GM12872 (cell line): Measurements from ENCODE around the gene CCNYL1.

Experiments used
- CTCF ChIP-seq: IDR thresholded peaks from 3 replicates; pipeline ENCODE4 v1.5.1; 2011; ENCODE audit warnings: low read depth, mild to moderate bottlenecking, low read length, moderate library complexity; ENCODE audit not compliant: insufficient read depth

Gene CCNYL1

GRCh38 chr2:207760453-207760852 is 49.0 kb downstream of the CCNYL1 start:
- no peak for TF ChIP-seq CTCF

DNA sequence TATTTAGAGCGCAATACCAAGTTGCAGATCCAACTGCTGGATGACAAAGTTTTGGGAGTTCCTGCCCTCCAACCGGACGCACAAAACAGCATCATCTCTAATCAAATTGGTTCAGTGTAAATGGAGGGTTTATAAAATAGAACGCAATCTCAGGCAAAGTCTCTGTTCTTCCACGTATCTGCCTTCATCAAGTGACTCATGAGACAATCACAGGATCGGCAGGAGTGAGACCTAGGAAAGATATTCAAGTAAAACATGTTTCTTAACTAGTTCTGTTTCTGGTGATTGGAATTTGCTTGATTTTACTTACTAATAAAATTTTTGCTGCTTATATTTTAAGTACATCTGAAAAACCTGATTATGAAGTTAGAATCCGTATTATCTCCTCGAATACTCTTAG is 50.7 kb downstream of the CCNYL1 start:
- no peak for TF ChIP-seq CTCF

- TF ChIP-seq CTCF = no peak
Observed at GRCh38 chr2:207763303-207763917, 52.0 kb downstream of the CCNYL1 start.

DNA sequence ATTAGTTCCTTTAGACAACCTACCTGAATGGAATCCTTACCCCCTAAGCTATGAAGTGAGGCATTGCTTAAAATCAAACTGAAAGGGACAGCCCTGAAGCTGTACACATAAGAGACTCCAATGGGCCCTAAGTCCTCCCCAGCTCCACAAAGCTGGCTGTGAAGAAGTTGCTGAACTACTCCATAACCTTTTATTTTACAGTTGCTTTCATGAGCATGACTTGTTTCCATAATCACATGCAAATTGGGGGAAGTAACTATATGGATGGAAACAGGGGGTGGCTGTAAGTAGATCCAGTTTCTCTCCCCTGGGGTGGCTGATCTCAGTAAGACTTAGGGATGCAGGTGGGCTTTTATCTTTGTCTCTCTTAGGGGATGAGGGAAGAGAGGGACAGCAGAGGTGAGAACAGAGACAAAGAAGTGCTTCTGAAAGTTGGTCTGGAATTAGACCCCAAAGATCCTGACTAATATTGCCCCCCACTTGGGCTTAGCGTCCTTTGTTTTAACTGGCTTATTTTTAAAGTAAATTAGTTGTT is 52.7 kb downstream of the CCNYL1 start:
- TF ChIP-seq CTCF = no peak

DNA sequence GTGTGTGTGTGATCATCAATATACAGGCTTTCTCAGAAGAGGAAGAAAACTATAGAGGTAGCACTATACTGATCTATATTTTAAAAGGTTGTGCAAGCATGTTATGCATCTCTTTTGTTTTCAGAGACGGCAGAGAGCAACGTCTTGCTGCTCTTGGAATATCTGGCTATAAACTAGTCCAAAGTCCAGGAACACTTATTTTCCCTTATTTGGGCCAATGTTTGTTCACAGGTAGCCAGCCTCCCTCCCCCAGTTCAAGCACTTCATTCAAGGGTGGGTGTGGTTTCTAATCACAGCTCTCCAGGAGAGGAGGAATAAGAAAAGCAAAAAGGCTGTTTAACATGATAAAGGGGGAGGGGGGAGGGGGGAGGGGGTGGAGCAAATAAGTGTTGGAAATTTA is 54.1 kb downstream of the CCNYL1 start:
- no peak for TF ChIP-seq CTCF

DNA sequence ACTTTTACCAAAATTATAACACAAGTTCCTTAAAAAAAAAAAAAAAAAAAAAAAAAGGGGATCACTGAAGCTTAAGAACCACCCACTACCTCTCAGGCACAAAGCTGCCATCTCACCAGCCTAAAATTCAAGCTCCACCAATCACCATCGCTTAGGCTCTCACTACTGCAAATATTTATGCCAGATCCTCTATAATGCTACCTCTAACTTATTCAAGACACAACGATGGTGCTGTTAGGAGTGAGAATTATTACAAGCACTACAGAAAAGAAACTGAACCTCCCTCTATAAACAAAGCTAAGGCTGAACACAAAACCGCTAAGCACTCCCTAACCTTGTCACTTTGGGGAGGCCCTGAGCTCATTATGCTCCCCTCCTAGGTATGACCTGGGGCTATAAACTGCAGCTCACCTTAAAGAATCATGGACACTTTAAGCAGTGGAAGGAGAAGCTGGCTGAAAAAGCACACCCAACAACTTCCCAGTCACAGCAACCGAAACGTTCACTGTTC is 54.7 kb downstream of the CCNYL1 start:
- TF ChIP-seq CTCF = no peak

DNA sequence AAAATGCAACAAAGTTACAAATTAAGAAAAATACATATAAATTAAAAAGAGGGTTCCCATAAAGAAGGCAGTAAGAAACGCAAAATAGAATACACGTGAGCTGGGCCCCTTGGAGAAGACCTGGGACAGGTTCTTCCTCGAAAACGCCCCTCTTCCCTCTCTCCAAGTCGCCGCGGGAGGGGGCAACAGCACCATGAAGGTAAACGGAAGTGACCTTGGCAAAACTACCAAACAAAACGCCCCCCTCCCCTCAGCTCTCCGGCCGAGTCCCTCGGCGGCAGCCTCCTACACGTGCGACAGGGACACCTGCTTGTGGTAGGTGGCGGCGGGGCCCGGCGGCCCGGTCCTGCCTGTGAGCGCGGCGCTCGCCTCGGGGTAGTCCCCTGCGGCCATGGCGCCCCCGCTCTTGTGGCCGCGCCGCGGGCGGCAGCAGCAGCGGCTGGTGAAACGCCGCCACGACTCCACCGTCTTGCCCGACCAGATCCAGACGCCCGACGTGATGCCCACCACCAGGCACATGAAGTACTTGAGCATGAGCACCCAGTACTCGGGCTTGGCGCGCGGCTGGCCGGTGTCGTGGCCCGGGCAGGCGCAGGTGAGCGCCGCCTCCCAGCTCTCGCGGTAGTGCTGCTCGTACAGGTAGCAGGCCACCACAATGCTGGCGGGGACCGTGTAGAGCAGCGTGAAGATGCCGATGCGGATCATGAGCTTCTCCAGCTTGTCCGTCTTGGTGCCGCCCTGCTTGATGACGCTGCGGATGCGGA is 55.4 kb downstream of the CCNYL1 start:
- TF ChIP-seq CTCF = 0 out of 3 replicates have a peak, but pooled peaks have one; percentile 6
